Endometrial microvascular endothelial cells (primary cell): ENCODE data around the gene ELL2. TPM values are rescaled to one million over a fixed set of nuclear protein-coding genes. Genes with fewer than 3 reads are reported as not detected.

Experiments used
- in situ Hi-C: cut with HindIII; loops from 2 replicates; pipeline ENCODE4 v1.10.0; 2017; ENCODE audit warnings: low sequenced_read_pairs, low pct_unique_long_range_greater_than_20kb; ENCODE audit errors: inconsistent ontology term
- total RNA-seq: library from RNA; depleted of rRNA; stranded (reverse); fragments of >200 nt; gene quantifications from one replicate; pipeline ENCODE4 v1.2.3, GENCODE V29; 2015; ENCODE audit errors: inconsistent ontology term

ELL2 gene
- total RNA-seq, 1 donor from 2014 or later: 47.2 TPM

GRCh38 chr5:95858023-95858461, 103.6 kb downstream of the ELL2 start:
- in situ Hi-C loops: loop anchor here (25.0 kb wide), 1 partner anchor 479 kb away; no protein-coding TSS in a partner anchor

GRCh38 chr5:95857185-95857945, 104.3 kb downstream of the ELL2 start:
- in situ Hi-C loops: loop anchor here (25.0 kb wide), 1 partner anchor 480 kb away; no protein-coding TSS in a partner anchor

GRCh38 chr5:95856501-95856981, 105.1 kb downstream of the ELL2 start:
- in situ Hi-C loops: loop anchor here (25.0 kb wide), 1 partner anchor 481 kb away; no protein-coding TSS in a partner anchor

GRCh38 chr5:95853490-95853889, 108.2 kb downstream of the ELL2 start:
- in situ Hi-C loops: loop anchor here (25.0 kb wide), 1 partner anchor 484 kb away; no protein-coding TSS in a partner anchor

GRCh38 chr5:95852567-95852966, 109.1 kb downstream of the ELL2 start:
- in situ Hi-C loops: loop anchor here (25.0 kb wide), 1 partner anchor 485 kb away; no protein-coding TSS in a partner anchor

- in situ Hi-C loops: loop anchor here (25.0 kb wide), 1 partner anchor 486 kb away; no protein-coding TSS in a partner anchor
These were observed 110.5 kb downstream of the ELL2 start for GRCh38 chr5:95851141-95851540.

- in situ Hi-C loops: loop anchor here (25.0 kb wide), 1 partner anchor 487 kb away; no protein-coding TSS in a partner anchor
These were observed 111.2 kb downstream of the ELL2 start for GRCh38 chr5:95850391-95850894.

- in situ Hi-C loops: loop anchor here (25.0 kb wide), 1 partner anchor 186 kb away; no protein-coding TSS in a partner anchor
These were observed 113.0 kb downstream of the ELL2 start for GRCh38 chr5:95848701-95849100.

GRCh38 chr5:95847261-95847592, 114.4 kb downstream of the ELL2 start:
- in situ Hi-C loops: loop anchor here (25.0 kb wide), 1 partner anchor 185 kb away; no protein-coding TSS in a partner anchor

GRCh38 chr5:95846554-95847260, 114.9 kb downstream of the ELL2 start:
- in situ Hi-C loops: loop anchor here (25.0 kb wide), 1 partner anchor 184 kb away; no protein-coding TSS in a partner anchor

- in situ Hi-C loops: loop anchor here (25.0 kb wide), 1 partner anchor 183 kb away; no protein-coding TSS in a partner anchor
These were observed 116.3 kb downstream of the ELL2 start for GRCh38 chr5:95845391-95845790.

GRCh38 chr5:95843733-95844223, 117.9 kb downstream of the ELL2 start:
- in situ Hi-C loops: loop anchor here (25.0 kb wide), 1 partner anchor 181 kb away; no protein-coding TSS in a partner anchor

GRCh38 chr5:95842854-95843544, 118.7 kb downstream of the ELL2 start:
- in situ Hi-C loops: loop anchor here (25.0 kb wide), 1 partner anchor 181 kb away; no protein-coding TSS in a partner anchor

- in situ Hi-C loops: loop anchor here (25.0 kb wide), 1 partner anchor 180 kb away; no protein-coding TSS in a partner anchor
These were observed 119.5 kb downstream of the ELL2 start for GRCh38 chr5:95841914-95842812.

GRCh38 chr5:95840956-95841705, 120.5 kb downstream of the ELL2 start:
- in situ Hi-C loops: loop anchor here (25.0 kb wide), 1 partner anchor 179 kb away; no protein-coding TSS in a partner anchor

GRCh38 chr5:95839658-95840057, 122.0 kb downstream of the ELL2 start:
- in situ Hi-C loops: loop anchor here (25.0 kb wide), 1 partner anchor 177 kb away; no protein-coding TSS in a partner anchor
